GM18951 (cell line): Measurements from ENCODE around the gene SOCS7.

Experiments used
- POLR2A ChIP-seq: IDR thresholded peaks from 4 replicates; pipeline ENCODE4 v1.6.1; 2011; ENCODE audit warnings: mild to moderate bottlenecking; ENCODE audit not compliant: insufficient read length, insufficient read depth; ENCODE audit errors: extremely low read depth
- in situ Hi-C: fragments of 300-500 bp; cut with MboI; formaldehyde crosslinking; loops from one replicate; pipeline ENCODE4 v1.12.0; 2022; ENCODE audit warnings: low sequenced_read_pairs, mixed read lengths, inconsistent platforms; ENCODE audit not compliant: unreplicated experiment

The SOCS7 gene

DNA sequence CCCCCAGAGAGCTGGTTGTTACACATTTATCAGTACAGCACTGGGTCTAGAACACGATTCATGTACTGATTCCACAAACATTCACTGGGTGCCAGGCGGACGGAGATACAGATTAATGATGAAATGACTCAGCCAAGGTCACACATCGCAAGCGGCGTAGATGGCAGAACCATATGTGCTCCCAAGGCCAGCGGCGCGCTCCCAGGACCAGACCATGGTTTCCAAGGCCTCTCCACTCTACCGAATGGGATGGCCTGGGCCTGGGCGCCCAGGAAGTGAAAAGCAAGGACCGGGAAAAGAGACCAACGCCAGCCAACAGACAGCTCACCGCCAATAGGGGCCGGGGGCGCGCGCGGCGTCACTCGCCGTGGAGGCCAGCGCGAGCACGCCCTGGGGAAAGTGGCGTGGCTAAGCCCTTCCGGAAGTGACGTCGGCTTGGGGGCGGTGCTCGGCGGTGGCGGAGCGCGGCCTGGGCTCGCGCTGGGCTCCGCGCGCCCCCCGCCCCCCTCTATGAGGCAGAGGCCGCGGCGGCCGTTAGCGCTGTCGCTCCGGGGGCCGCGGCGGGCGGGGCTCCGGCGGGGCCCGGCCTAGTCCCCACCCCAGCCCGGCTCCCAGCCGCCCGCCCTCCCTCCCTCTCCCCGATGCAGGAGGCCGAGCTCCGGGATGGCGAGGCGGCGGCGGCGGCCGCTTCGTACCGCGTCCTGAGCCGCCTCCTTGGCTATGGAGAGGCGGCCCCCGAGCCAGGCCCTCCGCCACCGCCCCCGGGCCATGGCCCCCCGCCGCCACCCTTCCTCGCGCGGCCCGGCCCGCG is at the start of gene SOCS7:
Gene SOCS7, plus strand, starts transcription at position 433 of the 811 bp plus-strand sequence. Its CDS starts 209 bp downstream, at position 642.
- in situ Hi-C loops: no loop called here
- TF ChIP-seq POLR2A: peak; percentile 94

- in situ Hi-C loops: no loop called here
- TF ChIP-seq POLR2A: no peak
Measured at GRCh38 chr17:38315497-38315896, 36.1 kb upstream of the SOCS7 start.

- no peak for TF ChIP-seq POLR2A
- in situ Hi-C loops: no loop called here
Measured at GRCh38 chr17:38317081-38317480, 34.6 kb upstream of the SOCS7 start.

- no peak for TF ChIP-seq POLR2A
- in situ Hi-C loops: no loop called here
Measured at GRCh38 chr17:38320482-38320881, 31.2 kb upstream of the SOCS7 start.

GRCh38 chr17:38322156-38322779 is 29.4 kb upstream of the SOCS7 start:
- no peak for TF ChIP-seq POLR2A
- in situ Hi-C loops: no loop called here

GRCh38 chr17:38322897-38323296 is 28.7 kb upstream of the SOCS7 start:
- no peak for TF ChIP-seq POLR2A

DNA sequence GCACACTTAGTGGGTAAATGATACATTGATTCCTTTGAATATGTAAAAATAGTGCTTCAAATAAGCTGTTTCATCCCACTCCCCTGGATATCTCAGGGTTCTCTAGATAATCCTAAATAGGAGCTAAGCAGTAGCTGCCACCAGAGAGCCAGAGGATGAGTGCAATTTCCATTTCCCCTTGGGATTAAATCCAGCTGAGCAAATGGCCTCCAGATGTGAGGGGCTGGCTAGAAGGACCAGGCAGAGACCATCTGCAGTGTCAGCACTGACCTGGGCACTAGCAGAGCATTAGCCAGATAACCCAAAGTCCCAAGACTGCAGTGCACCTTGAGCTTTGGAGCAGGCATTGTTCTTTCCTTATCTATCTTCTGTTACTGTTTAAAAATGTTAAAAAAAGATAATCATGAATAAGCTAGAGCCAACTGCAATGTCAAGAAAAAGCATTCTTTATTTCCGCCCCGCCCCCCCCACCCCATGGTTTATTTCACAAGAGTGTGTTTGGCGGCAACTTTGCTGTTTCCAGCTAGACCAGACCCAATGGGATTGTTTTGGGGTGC is 27.4 kb upstream of the SOCS7 start:
- TF ChIP-seq POLR2A: no peak
- in situ Hi-C loops: no loop called here

More at GRCh38 chr17:38322897-38323296, 28.7 kb upstream of the SOCS7 start:
- in situ Hi-C loops: no loop called here

- in situ Hi-C loops: no loop called here
- TF ChIP-seq POLR2A: no peak
Measured at GRCh38 chr17:38324772-38325171, 26.9 kb upstream of the SOCS7 start.

DNA sequence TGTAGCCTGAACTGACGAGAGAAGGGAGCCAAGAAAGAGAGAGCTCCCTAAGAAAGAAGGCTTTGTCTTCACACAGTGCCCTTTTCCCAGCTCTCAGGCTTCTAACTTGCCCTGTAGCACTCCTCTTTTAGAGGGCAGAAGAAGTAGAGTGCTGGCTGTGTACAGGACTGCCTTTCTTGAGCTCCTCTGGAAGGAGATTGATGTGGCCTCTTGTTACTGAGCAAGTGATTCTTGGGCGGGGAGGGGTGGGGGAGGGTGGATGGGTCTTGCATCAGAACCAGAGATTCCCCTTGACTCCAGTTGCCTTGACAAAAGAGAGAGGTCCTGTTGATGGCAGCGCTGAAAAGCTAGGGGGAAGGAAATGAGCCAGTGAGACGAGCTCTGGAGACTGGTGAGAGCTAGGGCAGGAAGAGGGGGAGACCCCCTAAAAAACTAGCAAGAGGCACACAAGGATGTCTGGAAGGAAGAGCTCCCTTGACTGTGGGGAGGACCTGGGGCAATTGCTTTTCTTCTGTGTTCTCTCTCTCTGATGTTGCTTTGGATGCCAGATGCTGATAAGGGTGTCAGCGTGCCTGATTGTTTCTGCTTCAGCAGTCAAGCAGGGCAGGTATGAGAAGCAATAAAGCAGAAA is 26.3 kb upstream of the SOCS7 start:
- TF ChIP-seq POLR2A: no peak
- in situ Hi-C loops: no loop called here

GRCh38 chr17:38326996-38327792 is 24.4 kb upstream of the SOCS7 start:
- TF ChIP-seq POLR2A: no peak
- in situ Hi-C loops: no loop called here

DNA sequence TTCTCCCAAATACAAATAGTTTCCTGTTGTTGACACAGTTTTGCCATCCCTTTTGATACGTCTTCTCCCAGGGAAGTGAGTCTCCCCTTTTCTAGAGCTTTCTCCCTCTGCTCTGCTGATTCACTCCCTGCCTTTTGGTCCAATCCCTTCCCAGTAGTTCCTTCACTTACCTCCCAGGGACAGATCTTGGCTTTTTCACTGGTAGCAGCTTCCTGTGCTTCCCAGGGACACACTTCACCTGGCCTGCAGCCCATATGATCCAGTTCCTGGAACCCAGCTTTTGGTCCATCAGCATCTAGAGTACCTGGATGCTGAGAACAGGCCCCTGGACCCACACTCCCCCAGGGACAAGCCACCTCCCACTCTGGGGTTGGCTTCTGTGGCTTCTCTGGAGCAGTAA is 23.7 kb upstream of the SOCS7 start:
- in situ Hi-C loops: no loop called here
- no peak for TF ChIP-seq POLR2A

- in situ Hi-C loops: no loop called here
- TF ChIP-seq POLR2A: no peak
Measured at GRCh38 chr17:38328620-38329019, 23.0 kb upstream of the SOCS7 start.

DNA sequence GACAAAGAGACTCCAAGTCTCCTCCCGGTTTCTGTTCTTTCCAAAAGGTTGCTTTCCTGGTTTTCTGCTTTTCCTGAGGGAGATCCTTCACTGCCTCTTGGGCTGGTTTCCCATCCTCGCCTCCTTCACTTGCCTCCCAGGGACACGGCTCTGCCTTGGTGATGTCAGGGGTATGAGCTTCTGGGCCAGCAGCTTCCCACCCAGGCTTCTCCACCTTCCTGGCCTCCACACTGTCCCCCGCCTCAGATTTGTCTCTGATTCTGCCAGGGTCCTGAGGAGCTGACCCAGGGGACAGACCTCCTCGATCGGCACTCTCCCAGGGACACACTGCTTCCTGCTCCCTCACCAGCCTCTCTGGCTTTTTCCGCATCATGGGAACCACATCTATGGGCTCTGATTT is 22.4 kb upstream of the SOCS7 start:
- no peak for TF ChIP-seq POLR2A
- in situ Hi-C loops: no loop called here
